Inflammatory macrophage treated with lipopolysaccharide for 1 hour (primary cell): ENCODE data around the gene TBX10.
"Not testable (repeated sequence)": the region's sequence is repeated elsewhere in the genome, so short reads cannot be mapped to it uniquely, and the experiment has no call there.

Experiments used
- DNase-seq, 2 donors: peaks; one replicate each; pipeline ENCODE4 v3.0.0-alpha.2; 2020 to 2022

The TBX10 gene

GRCh38 chr11:67630228-67630942 is 9.2 kb downstream of the TBX10 start:
- DNase-seq = peak; percentile 95 to 98

GRCh38 chr11:67629386-67630227 is 10.0 kb downstream of the TBX10 start, which contains the start of gene NUDT8:
Gene NUDT8, minus strand, starts transcription at chr11:67629937. Its CDS starts 26 bp downstream, at chr11:67629911.
- DNase-seq = peak; percentile 64 to 85

- no peak for DNase-seq
These were observed 10.7 kb downstream of the TBX10 start for GRCh38 chr11:67628710-67629385.

GRCh38 chr11:67627812-67628624 is 11.5 kb downstream of the TBX10 start:
- DNase-seq = no peak

GRCh38 chr11:67627441-67627811 is 12.1 kb downstream of the TBX10 start:
- DNase-seq = no peak

- no peak for DNase-seq
These were observed 12.6 kb downstream of the TBX10 start for GRCh38 chr11:67626970-67627369.

- not testable (repeated sequence) for DNase-seq
These were observed 13.3 kb downstream of the TBX10 start for GRCh38 chr11:67626131-67626833.

GRCh38 chr11:67623795-67624194 is 15.8 kb downstream of the TBX10 start:
- DNase-seq = not testable (repeated sequence)

GRCh38 chr11:67622905-67623304 is 16.7 kb downstream of the TBX10 start:
- not testable (repeated sequence) for DNase-seq

- not testable (repeated sequence) for DNase-seq
These were observed 17.6 kb downstream of the TBX10 start for GRCh38 chr11:67621928-67622327.

GRCh38 chr11:67620621-67621020 is 18.9 kb downstream of the TBX10 start:
- not testable (repeated sequence) for DNase-seq

GRCh38 chr11:67619683-67620618 is 19.6 kb downstream of the TBX10 start:
- DNase-seq = not testable (repeated sequence)

- DNase-seq = not testable (repeated sequence)
These were observed 20.5 kb downstream of the TBX10 start for GRCh38 chr11:67618901-67619659.

GRCh38 chr11:67617243-67617953 is 22.2 kb downstream of the TBX10 start:
- no peak for DNase-seq

GRCh38 chr11:67616431-67617242 is 22.9 kb downstream of the TBX10 start:
- DNase-seq = no peak

- no peak for DNase-seq
These were observed 23.7 kb downstream of the TBX10 start for GRCh38 chr11:67615728-67616430.
